Ascending aorta (tissue), 2 donors: Measurements from ENCODE around the gene ZNF532. TPM values are rescaled to one million over a fixed set of nuclear protein-coding genes. Genes with fewer than 3 reads are reported as not detected.

Experiments
- DNase-seq, 2 donors: peaks; one replicate each; pipeline ENCODE4 v3.0.0-alpha.2; 2019; ENCODE audit warnings: low spot score in 2 of 2
- H3K27ac ChIP-seq, 2 donors: fragments of 200-600 bp; sonication (generic); one replicate each; pipeline ENCODE4 v1.5.1; 2016 to 2017; ENCODE audit warnings: mild to moderate bottlenecking in 1 of 2
- H3K27me3 ChIP-seq: fragments of 200-600 bp; sonication (generic); one replicate; pipeline ENCODE4 v1.5.1; 2017
- H3K36me3 ChIP-seq, 2 donors: fragments of 200-600 bp; sonication (generic); one replicate each; pipeline ENCODE4 v1.5.1; 2016
- H3K4me1 ChIP-seq, 2 donors: fragments of 200-600 bp; sonication (generic); one replicate each; pipeline ENCODE4 v1.5.1; 2016 to 2017; ENCODE audit warnings: mild to moderate bottlenecking in 1 of 2
- H3K4me3 ChIP-seq, 2 donors: fragments of 200-600 bp; sonication (generic); one replicate each; pipeline ENCODE4 v1.5.1; 2016 to 2017; ENCODE audit warnings: mild to moderate bottlenecking in 1 of 2
- H3K9me3 ChIP-seq, 2 donors: fragments of 200-600 bp; sonication (generic); one replicate each; pipeline ENCODE4 v1.5.1; 2016
- intact Hi-C: fragments of 100-400 bp; cut with DNase I; formaldehyde crosslinking; loops from one replicate; pipeline ENCODE4 v1.15.1; 2023
- total RNA-seq: library from RNA; depleted of rRNA; stranded (reverse); fragments of >200 nt; gene quantifications from one replicate; pipeline ENCODE4 v1.1.0, GENCODE V29; 2016
- TF ChIP-seq, protein P1 (sequence below), 3 experiments: fragments of 200-600 bp in 2 of 3; fragments of 450-650 bp in 1 of 3; sonication (generic) in 2 of 3; IDR thresholded peaks; one replicate each; pipeline ENCODE4 v1.5.1; 2016 to 2019; ENCODE audit warnings: antibody characterized with exemption in 3 of 3, mild to moderate bottlenecking in 1 of 3, moderate library complexity in 1 of 3

The ZNF532 gene
- total RNA-seq, 1 donor from 2014 or later, result 161 TPM

DNA sequence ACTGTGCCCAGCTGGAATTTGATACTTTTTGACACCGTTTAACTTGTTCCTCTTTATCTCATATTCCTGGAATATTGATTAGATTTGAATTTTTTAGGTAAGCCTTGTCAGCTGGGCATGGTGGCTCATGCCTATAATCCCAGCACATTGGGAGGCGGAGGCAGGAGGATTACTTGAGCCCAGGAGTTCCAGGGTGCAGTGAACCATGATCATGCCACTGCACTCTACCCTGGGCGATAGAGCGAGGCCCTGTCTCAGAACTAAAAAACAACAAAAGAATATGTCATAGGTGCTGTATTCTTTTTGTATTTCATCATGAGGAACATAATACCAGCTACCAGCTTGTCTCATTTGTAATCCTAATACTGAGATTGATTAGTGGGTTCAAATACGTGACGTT, 90.3 kb downstream of the ZNF532 start:
- no peak for DNase-seq
- intact Hi-C loops, result no loop called here
- Histone ChIP-seq H3K27ac (no peak overlapping the region), H3K9me3 (no peaks in the 10 kb centered on the region), H3K27me3 (no peaks in the 10 kb centered on the region), H3K36me3 (peaks cover 9 to 29% of the 10 kb centered on the region in 2 donors), H3K4me1 (peaks cover 3 to 6% of the 10 kb centered on the region in 2 donors), H3K4me3 (no peak overlapping the region)
- TF ChIP-seq, protein P1, sequence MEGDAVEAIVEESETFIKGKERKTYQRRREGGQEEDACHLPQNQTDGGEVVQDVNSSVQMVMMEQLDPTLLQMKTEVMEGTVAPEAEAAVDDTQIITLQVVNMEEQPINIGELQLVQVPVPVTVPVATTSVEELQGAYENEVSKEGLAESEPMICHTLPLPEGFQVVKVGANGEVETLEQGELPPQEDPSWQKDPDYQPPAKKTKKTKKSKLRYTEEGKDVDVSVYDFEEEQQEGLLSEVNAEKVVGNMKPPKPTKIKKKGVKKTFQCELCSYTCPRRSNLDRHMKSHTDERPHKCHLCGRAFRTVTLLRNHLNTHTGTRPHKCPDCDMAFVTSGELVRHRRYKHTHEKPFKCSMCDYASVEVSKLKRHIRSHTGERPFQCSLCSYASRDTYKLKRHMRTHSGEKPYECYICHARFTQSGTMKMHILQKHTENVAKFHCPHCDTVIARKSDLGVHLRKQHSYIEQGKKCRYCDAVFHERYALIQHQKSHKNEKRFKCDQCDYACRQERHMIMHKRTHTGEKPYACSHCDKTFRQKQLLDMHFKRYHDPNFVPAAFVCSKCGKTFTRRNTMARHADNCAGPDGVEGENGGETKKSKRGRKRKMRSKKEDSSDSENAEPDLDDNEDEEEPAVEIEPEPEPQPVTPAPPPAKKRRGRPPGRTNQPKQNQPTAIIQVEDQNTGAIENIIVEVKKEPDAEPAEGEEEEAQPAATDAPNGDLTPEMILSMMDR (IDR thresholded peaks at IDR 0.05), result no peak

DNA sequence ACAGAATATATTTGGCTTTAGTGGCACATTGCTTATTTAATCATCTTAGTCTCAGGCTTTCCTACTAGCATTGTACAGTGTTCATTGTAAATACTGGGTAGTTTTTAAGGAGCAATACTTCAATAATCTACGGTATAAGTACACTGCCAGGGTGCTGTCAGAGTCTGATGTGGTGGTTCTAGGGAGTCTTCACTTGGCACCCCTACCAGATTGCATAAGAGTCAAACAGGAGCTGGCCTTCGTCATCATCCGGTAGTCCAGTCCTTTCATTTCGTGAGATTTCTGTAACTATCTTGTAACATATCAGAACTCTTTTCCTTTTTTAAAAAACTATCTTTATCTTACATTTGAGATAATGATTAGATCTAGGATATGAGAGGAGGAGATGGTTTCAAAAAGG, 91.1 kb downstream of the ZNF532 start:
- H3K36me3 ChIP-seq, result peaks cover 9 to 34% of the 10 kb centered on the region in 2 donors
- intact Hi-C loops, result no loop called here
- no peak overlapping the region for H3K27ac ChIP-seq
- no peak for DNase-seq
- TF ChIP-seq, protein P1 (IDR thresholded peaks at IDR 0.05), result no peak
- H3K27me3 ChIP-seq, result no peaks in the 10 kb centered on the region
- H3K4me3 ChIP-seq, result no peak overlapping the region
- H3K4me1 ChIP-seq, result peaks cover 3 to 6% of the 10 kb centered on the region in 2 donors
- no peaks in the 10 kb centered on the region for H3K9me3 ChIP-seq

DNA sequence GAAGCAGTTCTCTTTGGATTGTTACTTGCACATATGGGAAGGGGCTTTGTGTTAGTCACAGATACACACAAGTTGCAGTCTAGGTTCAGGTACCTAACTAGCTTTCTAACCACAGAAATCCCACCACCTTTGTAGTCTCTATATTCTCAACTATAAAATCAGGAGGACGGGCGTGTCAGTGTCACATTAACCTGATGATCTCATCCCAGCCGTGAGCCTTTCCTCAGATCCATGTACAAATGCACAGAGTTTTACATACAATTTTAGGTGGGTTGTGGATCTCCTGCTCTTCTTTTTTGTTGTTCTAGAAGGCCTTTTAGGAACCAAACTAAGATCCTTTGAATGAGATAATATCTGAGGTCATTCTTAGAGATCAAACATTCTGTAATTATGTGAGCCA, 94.0 kb downstream of the ZNF532 start:
- intact Hi-C loops, result no loop called here
- H3K27ac ChIP-seq, result no peak overlapping the region
- no peak for DNase-seq
- no peaks in the 10 kb centered on the region for H3K9me3 ChIP-seq
- peaks cover 3 to 4% of the 10 kb centered on the region in 2 donors for H3K4me1 ChIP-seq
- no peak overlapping the region for H3K4me3 ChIP-seq
- peaks cover 15 to 51% of the 10 kb centered on the region in 2 donors for H3K36me3 ChIP-seq
- TF ChIP-seq, protein P1 (IDR thresholded peaks at IDR 0.05), result no peak
- no peaks in the 10 kb centered on the region for H3K27me3 ChIP-seq

DNA sequence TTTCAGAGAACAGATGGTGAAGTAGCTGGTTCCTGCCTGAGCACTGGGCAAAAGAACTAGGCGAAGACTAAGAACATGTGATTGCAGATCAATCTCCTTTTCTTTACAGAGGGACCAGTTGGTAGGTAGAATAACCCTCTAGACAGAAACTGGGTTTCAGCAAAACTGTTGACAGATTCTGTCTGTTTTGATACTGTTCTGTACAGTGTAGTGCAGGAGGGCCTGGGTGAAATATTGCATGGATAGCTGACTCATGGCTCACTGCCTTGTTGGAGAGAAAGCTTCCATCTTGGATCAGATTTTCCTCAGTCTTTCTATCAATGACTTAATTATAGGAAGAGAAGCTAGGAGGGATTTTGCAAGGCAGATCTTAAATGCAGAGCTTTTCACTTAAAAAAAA, 95.8 kb downstream of the ZNF532 start:
- peaks cover 0 to 6% of the 10 kb centered on the region in 2 donors for H3K4me1 ChIP-seq
- H3K27ac ChIP-seq, result peak overlapping the region; percentile 29 to 54
- no peak overlapping the region for H3K4me3 ChIP-seq
- no peaks in the 10 kb centered on the region for H3K9me3 ChIP-seq
- intact Hi-C loops, result loop anchor here (2.0 kb wide), 1 partner anchor 30 kb away; no protein-coding TSS in a partner anchor
- peaks cover 6 to 40% of the 10 kb centered on the region in 2 donors for H3K36me3 ChIP-seq
- TF ChIP-seq, protein P1 (IDR thresholded peaks at IDR 0.05), result no peak
- no peaks in the 10 kb centered on the region for H3K27me3 ChIP-seq
- DNase-seq, result no peak

DNA sequence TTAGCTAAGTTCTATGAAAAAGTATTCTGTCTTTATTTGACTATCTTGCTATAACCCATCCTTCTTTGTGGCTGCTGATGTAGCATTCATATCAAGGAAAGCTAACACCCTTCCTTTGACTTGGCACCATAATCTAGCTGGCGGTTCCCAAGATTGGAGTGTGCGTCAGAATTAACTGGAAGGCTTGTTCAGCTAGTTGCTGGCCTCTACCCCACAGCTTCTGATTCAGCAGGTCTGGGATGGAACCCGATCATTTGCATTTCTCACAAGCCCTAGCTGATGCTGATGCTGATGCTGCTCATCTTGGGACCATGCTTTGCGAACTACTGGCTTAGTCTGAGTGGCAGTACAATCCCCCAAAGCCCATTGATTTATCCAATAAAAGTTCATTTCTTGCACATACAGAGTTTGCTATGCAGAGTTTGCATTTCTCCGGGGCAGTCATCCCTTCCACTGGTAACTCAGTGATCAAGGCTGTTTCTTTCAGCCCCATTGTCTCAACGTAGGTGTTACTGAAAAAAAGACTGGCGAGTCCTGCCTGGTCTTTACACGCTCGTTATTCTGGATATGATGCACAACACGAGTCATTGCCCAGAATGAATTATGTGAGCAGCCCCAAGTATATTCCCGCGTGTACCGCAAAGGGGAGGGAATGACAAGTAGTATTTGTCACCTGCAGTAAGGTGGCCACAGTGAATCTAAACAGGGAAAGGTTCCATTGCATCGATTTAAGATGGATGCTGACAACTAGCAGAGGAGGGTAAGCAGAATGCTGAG, 96.5 kb downstream of the ZNF532 start:
- Histone ChIP-seq H3K4me3 (no peak overlapping the region), H3K4me1 (peaks cover 0 to 12% of the 10 kb centered on the region in 2 donors), H3K27me3 (no peaks in the 10 kb centered on the region), H3K36me3 (peaks cover 6 to 38% of the 10 kb centered on the region in 2 donors), H3K9me3 (no peaks in the 10 kb centered on the region), H3K27ac (peak overlapping the region; percentile 29 to 54)
- intact Hi-C loops, result loop anchor here (2.0 kb wide), 1 partner anchor 30 kb away; no protein-coding TSS in a partner anchor
- peak in 1 of 2 donors; percentile 77 for DNase-seq
- TF ChIP-seq, protein P1 (IDR thresholded peaks at IDR 0.05), result no peak
